ENCODE data around the gene APOA4. TPM values are rescaled to one million over a fixed set of nuclear protein-coding genes. Genes with fewer than 3 reads are reported as not detected.
A peak's percentile ranks its signal among the peaks of the same experiment; 100 is the strongest.
"Not testable (repeated sequence)": the region's sequence is repeated elsewhere in the genome, so short reads cannot be mapped to it uniquely, and the experiment has no call there.

Gene APOA4
- total RNA-seq, 1 donor from 2014 or later: not detected

- no peak for FAIRE-seq
- DNase-seq (ENCODE audit: low spot score in 2 of 2): no peak
Observed at GRCh38 chr11:116849486-116849885, 26.4 kb upstream of the APOA4 start.

GRCh38 chr11:116849060-116849459 lies 26.0 kb upstream of the APOA4 start:
- DNase-seq (ENCODE audit: low spot score in 2 of 2) (no peak), FAIRE-seq (no peak)

DNA sequence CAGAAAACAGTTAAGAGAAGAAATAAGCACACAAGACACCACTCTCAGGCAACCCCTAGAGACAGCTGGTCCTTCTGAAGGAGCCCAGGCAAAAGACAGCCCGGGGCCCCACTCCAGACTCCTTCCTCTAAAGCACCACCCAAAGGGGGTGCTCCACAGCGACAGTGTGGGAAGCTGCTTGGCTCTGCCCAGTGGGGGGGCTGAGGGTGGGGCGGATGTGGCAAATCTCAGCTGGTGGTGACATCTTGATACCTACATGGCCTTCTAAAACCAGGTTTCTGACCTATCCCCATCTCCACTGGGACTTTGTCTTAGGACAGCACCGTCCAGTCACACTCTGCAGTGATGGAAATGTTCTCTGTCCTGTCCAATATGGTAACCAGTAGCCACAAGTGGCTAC lies 24.5 kb upstream of the APOA4 start:
- DNase-seq (ENCODE audit: low spot score in 2 of 2): no peak
- FAIRE-seq: no peak

DNA sequence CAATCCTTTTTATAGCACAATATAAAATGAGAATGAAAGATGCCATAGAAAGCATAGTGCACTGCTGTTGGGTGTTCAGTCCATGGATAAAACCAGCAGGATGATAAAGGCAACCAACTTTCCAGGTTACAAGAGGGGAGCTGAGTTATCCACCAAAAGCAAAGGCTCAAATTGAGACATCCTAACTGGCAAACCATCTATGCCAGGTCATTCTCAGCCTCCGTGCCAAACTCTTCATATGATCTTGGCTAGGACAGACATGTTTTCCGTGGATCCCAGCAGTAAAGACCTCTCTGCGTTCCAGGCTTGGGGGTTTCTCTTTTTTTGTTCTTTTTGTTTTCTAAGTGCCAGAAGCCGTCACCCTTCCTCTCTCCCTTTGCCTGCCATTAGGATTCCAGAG lies 21.6 kb upstream of the APOA4 start:
- FAIRE-seq (no peak), DNase-seq (ENCODE audit: low spot score in 2 of 2) (no peak)

- DNase-seq (ENCODE audit: low spot score in 2 of 2) (no peak), FAIRE-seq (no peak)
Observed at GRCh38 chr11:116843661-116844060, 20.6 kb upstream of the APOA4 start.

DNA sequence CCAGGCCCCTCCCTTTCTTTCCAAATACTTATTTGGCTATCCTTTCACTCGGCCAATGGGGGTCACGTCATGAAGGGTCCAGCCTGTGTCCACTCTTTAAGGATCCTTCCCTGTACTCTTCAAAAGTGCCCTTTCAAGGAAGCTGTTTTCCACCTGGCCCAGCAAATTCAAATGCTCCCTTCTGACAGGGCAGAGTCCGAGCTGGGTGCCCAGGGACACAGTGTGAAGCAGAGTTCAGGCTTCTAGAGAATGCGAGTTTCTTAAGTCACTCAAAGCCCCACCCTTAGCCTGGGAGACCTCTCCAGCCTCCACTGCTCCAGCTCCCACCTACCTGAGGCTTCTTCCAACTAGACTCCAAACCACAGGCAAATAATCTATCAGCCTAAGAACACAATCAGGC lies 19.8 kb upstream of the APOA4 start:
- FAIRE-seq (no peak), DNase-seq (ENCODE audit: low spot score in 2 of 2) (no peak)

GRCh38 chr11:116842117-116842516 lies 19.0 kb upstream of the APOA4 start:
- FAIRE-seq: no peak
- DNase-seq (ENCODE audit: low spot score in 2 of 2): no peak

DNA sequence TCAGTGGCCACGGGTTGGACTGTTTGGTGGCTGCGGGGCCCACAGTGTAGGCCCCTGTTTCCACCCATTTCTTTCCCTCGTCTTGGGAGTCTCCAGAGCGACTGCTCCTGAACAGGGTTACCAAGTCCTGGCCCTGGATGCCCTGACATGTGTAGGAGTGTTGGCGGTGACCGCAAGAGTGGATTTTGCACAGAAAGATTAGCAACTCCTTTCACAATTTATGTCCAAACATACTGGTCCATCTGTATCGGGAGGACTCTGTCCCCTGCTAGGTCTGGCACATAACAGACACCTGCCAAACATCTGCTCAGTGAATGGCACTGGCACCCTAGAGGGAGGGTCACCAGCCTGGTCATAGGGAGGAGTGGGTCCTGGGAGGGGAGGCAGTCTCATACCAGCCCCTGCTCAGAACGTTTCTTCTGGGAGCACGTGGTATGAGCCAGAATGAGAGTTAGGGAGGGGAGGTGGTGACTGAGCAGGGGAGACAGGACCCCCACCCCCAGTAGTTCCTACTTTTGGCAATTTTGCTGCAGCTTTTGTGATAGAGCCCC lies 17.7 kb upstream of the APOA4 start:
- FAIRE-seq (no peak), DNase-seq (ENCODE audit: low spot score in 2 of 2) (no peak)

DNA sequence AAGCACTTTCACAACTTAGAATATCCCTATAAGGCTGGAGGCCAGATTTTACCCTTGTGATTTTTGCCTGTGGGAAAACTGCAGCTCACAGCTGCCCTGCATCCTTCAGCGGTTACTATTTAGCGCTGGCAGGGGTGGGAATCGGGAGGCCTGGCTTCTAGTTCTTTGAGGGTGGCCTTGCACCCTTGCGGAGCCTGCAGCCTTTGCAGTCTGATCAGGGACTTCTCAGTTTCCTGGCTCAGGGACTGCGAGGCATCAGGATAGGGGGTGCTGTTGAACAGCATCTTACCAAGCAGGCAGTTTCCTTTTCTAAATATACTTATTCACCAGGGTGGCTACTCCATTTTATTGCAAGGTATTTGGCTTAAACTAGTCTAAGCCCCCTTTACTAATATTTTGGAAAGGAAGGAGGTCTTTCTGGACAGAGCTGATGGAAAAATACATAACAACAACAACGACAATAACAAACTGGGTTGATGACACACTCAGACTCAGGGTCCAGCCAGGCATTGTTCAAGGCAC lies 17.2 kb upstream of the APOA4 start:
- peak in 1 of 2 donors; percentile 46 for DNase-seq (ENCODE audit: low spot score in 2 of 2)
- no peak for FAIRE-seq

DNA sequence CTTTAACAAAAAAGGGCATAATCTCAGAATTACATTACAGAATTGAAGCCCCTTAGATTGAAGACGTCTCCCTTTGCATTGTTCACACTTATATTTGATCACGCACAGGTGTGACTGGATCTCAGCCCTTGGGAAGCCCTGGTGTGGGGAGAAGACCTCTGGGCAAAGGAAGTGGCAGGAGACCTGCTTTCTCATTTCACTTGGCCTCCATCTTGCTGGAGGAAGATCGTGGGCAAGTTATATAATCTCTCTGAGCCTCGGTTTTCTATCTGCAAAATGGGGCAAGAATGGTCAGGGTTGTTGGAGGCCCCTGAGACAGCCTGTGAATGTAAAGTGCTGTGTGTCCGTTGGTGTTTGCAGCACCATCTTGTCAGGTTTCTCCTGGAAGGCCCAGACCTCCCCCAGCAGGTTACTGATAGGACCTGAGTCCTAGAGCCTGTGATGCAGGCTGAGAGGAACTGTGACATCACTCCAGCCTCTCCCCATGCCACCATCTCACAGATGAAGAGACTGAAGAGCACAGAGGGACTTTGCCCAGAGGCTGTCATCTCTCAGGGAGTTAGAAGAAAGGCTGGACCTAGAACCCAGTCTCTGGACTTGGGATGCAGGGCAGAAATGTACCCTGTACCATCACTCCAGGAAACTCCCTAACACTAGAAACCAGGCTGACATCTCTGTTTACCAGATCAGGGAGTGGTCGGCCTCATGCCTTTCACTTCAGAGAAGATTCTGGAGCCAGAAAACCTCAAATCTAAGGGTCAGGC lies 15.4 kb upstream of the APOA4 start:
- no peak for DNase-seq (ENCODE audit: low spot score in 2 of 2)

GRCh38 chr11:116837231-116838091 lies 14.4 kb upstream of the APOA4 start, which contains the start of gene APOA1:
Gene APOA1, minus strand, starts transcription at chr11:116837622. Its CDS starts 235 bp downstream, at chr11:116837387.
- DNase-seq (ENCODE audit: low spot score in 2 of 2) (no peak), FAIRE-seq (no peak)

More for the DNA sequence above, 15.4 kb upstream of the APOA4 start:
- no peak for FAIRE-seq

DNA sequence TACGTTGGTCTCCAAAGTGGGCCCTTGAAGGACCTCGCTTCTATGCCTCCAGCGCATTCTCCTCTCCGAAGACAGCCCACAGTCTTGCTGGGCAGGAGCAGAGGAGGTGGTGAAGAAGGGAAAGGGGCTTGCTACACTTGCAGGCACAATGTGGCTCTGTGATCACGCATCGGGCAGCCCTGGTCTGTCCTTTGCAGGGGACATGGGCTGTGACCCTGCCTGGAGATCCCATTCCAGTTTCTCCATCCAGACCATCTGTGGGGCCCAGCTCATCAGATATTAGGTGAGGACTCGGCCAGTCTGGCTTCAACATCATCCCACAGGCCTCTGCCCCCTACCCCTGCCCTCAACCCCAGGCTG lies 13.5 kb upstream of the APOA4 start:
- DNase-seq (ENCODE audit: low spot score in 2 of 2) (no peak), FAIRE-seq (no peak)

DNA sequence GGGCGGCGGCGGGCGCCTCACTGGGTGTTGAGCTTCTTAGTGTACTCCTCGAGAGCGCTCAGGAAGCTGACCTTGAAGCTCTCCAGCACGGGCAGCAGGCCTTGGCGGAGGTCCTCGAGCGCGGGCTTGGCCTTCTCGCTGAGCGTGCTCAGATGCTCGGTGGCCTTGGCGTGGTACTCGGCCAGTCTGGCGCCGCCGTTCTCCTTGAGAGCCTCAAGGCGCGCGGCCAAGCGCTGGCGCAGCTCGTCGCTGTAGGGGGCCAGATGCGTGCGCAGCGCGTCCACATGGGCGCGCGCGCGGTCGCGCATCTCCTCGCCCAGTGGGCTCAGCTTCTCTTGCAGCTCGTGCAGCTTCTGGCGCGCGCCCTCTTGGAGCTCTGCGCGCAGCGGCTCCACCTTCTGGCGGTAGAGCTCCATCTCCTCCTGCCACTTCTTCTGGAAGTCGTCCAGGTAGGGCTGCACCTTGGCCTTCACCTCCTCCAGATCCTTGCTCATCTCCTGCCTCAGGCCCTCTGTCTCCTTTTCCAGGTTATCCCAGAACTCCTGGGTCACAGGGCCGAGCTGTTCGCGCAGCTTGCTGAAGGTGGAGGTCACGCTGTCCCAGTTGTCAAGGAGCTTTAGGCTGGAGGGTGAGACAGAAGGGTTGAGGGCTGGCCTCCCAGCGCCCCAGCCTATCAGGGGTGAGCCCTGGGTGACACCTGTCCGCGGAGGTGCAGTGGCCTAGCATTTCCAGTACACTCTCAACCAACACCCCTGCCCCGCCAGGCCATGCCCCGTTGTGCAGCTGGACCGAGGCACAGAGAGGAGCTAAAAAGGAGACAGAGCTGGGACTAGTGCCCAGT lies 12.9 kb upstream of the APOA4 start:
- FAIRE-seq: no peak
- DNase-seq (ENCODE audit: low spot score in 2 of 2): peak; percentile 79 to 86

- DNase-seq (ENCODE audit: low spot score in 2 of 2) (peak in 1 of 2 donors; percentile 59), FAIRE-seq (no peak)
Observed at GRCh38 chr11:116835042-116835772, 12.1 kb upstream of the APOA4 start.

DNA sequence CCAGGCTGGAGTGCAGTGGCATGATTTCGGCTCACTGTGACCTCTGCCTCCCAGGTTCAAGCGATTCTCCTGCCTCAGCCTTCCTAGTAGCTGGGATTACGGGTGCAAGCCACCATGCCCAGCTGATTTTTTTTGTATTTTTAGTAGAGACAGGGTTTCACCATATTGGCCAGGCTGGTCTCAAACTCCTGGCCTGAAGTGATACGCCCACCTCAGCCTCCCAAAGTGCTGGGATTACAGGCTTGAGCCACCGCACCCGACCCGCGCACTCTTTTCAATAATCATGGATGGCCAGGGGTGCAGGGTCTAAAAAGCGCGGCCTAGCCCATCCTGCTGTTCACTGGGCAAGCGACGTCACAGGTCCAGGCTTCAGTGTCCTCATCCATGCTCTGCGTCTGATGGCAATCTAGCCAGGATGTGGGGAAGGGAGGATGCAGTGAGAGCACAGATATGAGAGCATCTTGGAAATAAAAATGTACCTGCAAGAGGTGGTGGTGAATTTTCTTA lies 11.5 kb upstream of the APOA4 start:
- FAIRE-seq; DNase-seq (ENCODE audit: low spot score in 2 of 2): not testable (repeated sequence)

DNA sequence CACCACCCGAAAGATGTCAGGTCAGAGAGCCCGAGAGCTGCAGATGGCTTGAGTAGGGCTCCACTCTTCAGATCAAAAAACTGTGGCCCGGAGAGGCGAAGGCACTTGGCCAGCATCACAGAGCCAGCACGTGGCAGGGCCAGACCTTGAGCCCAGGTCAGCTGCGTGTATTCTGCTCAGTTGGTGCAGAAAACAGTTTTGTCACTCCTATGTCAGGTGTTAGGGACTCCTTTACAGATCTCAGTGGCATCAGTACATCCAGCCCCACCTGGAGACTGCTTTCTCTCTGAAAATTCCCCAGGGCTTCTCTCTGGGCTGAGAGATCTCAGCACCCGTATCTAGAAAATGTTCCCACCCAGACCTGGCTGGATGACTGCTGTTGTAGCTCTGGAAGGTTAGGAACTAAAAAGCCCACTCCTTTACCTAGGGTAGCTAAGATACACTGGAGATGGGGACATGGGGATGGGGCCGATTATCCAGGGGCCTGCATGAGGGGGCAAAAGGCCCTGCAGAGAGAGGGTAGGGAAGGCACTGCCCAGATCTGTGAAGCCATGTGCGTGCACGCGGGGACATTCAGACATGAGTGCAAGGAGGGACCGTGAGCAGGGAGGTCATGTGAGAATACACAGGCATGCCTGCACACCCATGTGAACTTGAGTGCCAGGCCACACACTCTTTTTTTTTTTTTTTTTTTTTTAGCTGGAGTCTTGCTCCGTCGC lies 10.9 kb upstream of the APOA4 start:
- DNase-seq (ENCODE audit: low spot score in 2 of 2) (no peak), FAIRE-seq (no peak)

DNA sequence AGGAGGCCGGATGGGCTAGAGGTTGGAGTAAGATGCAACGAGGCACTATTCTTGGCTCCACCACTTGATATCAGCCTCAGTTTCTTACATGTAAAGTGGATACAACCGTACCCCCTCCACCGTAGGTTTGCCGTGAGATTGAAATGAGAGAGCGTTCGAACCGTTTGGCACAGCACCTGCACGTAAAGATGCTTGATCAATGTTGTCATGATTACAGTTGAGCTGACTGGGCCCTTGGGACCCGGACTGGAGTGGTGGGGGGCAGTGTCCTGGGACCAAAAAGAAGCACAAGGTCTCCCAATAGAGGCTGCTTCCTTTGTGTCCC lies 10.3 kb upstream of the APOA4 start:
- FAIRE-seq: no peak
- no peak for DNase-seq (ENCODE audit: low spot score in 2 of 2)

DNA sequence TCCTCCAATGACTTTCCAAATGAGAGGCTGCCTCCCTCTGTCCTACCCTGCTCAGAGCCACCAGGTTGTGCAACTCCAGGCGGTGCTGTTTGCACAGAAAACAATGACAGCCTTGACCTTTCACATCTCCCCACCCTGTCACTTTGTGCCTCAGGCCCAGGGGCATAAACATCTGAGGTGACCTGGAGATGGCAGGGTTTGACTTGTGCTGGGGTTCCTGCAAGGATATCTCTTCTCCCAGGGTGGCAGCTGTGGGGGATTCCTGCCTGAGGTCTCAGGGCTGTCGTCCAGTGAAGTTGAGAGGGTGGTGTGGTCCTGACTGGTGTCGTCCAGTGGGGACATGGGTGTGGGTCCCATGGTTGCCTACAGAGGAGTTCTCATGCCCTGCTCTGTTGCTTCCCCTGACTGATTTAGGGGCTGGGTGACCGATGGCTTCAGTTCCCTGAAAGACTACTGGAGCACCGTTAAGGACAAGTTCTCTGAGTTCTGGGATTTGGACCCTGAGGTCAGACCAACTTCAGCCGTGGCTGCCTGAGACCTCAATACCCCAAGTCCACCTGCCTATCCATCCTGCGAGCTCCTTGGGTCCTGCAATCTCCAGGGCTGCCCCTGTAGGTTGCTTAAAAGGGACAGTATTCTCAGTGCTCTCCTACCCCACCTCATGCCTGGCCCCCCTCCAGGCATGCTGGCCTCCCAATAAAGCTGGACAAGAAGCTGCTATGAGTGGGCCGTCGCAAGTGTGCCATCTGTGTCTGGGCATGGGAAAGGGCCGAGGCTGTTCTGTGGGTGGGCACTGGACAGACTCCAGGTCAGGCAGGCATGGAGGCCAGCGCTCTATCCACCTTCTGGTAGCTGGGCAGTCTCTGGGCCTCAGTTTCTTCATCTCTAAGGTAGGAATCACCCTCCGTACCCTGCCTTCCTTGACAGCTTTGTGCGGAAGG lies 9.5 kb upstream of the APOA4 start:
- DNase-seq (ENCODE audit: low spot score in 2 of 2) (no peak), FAIRE-seq (no peak)

All from frontal cortex (tissue), 4 donors.